Smooth muscle cell of trachea (primary cell): ENCODE results near the gene NDUFA9. TPM values are rescaled to one million over a fixed set of nuclear protein-coding genes. Genes with fewer than 3 reads are reported as not detected.

Source experiments
- total RNA-seq: library from RNA; depleted of rRNA; stranded (reverse); fragments of >200 nt; gene quantifications from 2 replicates; pipeline ENCODE4 v1.2.1, GENCODE V29; 2014

The NDUFA9 gene
- total RNA-seq, result 55.9 and 77.7 TPM in 2 replicates

GRCh38 chr12:4648501-4649357, at the start of gene NDUFA9, which contains the start of gene AKAP3:
TSS of gene NDUFA9 (plus strand) at chr12:4649114. CDS start at chr12:4649127, 13 bp downstream.
TSS of gene AKAP3 (minus strand) at chr12:4649051. CDS start at chr12:4638196, 10,855 bp downstream.

Other genes starting within 250 kb of the NDUFA9 start
- gene FGF6, start 203.3 kb upstream of the NDUFA9 start, total RNA-seq, result not detected in 2 replicates
- gene RAD51AP1, start 110.2 kb upstream of the NDUFA9 start, total RNA-seq, result 0.83 and 26.8 TPM in 2 replicates
- 36.2 and 52.7 TPM in 2 replicates for gene DYRK4, start 86.9 kb upstream of the NDUFA9 start, total RNA-seq
- 2.6 and 3.6 TPM in 2 replicates for gene AKAP3, start 63 bp upstream of the NDUFA9 start, total RNA-seq
- gene GALNT8, start 71.3 kb downstream of the NDUFA9 start, total RNA-seq, result under 0.01 and 0.29 TPM in 2 replicates